ENCODE data around the gene ABCC4. TPM values are rescaled to one million over a fixed set of nuclear protein-coding genes. Genes with fewer than 3 reads are reported as not detected.

Gene ABCC4
- total RNA-seq, 4 donors from 2014 or later, result 5.1 to 51.2 (median 14.6) TPM

- no peaks in the 10 kb centered on the region for H3K36me3 ChIP-seq
- H3K9me3 ChIP-seq, result no peaks in the 10 kb centered on the region
- no peaks in the 10 kb centered on the region for H3K27me3 ChIP-seq
- 53% methylated on average over 9 of the region's 9 CpGs for WGBS
- TF ChIP-seq, protein P1, sequence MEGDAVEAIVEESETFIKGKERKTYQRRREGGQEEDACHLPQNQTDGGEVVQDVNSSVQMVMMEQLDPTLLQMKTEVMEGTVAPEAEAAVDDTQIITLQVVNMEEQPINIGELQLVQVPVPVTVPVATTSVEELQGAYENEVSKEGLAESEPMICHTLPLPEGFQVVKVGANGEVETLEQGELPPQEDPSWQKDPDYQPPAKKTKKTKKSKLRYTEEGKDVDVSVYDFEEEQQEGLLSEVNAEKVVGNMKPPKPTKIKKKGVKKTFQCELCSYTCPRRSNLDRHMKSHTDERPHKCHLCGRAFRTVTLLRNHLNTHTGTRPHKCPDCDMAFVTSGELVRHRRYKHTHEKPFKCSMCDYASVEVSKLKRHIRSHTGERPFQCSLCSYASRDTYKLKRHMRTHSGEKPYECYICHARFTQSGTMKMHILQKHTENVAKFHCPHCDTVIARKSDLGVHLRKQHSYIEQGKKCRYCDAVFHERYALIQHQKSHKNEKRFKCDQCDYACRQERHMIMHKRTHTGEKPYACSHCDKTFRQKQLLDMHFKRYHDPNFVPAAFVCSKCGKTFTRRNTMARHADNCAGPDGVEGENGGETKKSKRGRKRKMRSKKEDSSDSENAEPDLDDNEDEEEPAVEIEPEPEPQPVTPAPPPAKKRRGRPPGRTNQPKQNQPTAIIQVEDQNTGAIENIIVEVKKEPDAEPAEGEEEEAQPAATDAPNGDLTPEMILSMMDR (IDR thresholded peaks at IDR 0.05), result no peak
- TF ChIP-seq EP300 (IDR thresholded peaks at IDR 0.05) (no peak), POLR2AphosphoS5 (IDR thresholded peaks at IDR 0.05) (no peak), POLR2A (IDR thresholded peaks at IDR 0.05) (no peak)
- no peak for DNase-seq (ENCODE audit: low spot score in 2 of 2)
- no peak overlapping the region for H3K27ac ChIP-seq
- no peaks in the 10 kb centered on the region for H3K4me1 ChIP-seq
- H3K4me3 ChIP-seq, result no peak overlapping the region
Measured at GRCh38 chr13:94992036-94992960, 309.0 kb downstream of the ABCC4 start.

- Histone ChIP-seq H3K27ac (no peak overlapping the region), H3K27me3 (no peaks in the 10 kb centered on the region), H3K4me1 (no peaks in the 10 kb centered on the region), H3K4me3 (no peak overlapping the region), H3K9me3 (no peaks in the 10 kb centered on the region), H3K36me3 (no peaks in the 10 kb centered on the region)
- no peak for DNase-seq (ENCODE audit: low spot score in 2 of 2)
- WGBS, result 66% methylated on average over 3 of the region's 3 CpGs
- TF ChIP-seq POLR2A (IDR thresholded peaks at IDR 0.05) (no peak), EP300 (IDR thresholded peaks at IDR 0.05) (no peak)
- TF ChIP-seq, protein P1 (IDR thresholded peaks at IDR 0.05), result no peak
Measured at GRCh38 chr13:94988654-94989053, 312.6 kb downstream of the ABCC4 start.

DNA sequence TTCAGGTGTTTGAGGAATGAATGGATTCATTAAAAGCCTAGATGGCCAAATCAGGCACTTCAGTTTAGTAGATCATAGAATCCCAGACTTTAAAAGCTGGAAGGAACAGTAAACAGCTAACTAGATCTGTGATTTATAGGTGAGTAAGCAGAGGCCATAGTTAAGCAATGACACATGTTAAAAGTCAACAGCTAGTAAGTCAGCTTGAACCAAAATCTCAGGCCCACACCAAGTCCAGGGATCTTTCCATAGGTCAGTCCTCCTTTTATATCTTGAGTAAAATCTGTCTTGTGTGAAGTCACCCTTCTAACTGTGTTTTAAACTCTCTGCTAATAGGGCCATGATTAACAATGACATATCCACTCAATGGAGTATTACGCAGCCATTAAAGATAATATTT lies 313.4 kb downstream of the ABCC4 start:
- TF ChIP-seq POLR2A (IDR thresholded peaks at IDR 0.05) (no peak), EP300 (IDR thresholded peaks at IDR 0.05) (no peak), POLR2AphosphoS5 (IDR thresholded peaks at IDR 0.05) (no peak)
- TF ChIP-seq, protein P1 (IDR thresholded peaks at IDR 0.05), result no peak
- H3K27ac ChIP-seq, result no peak overlapping the region
- no peaks in the 10 kb centered on the region for H3K4me1 ChIP-seq
- no peaks in the 10 kb centered on the region for H3K36me3 ChIP-seq
- no peak overlapping the region for H3K4me3 ChIP-seq
- no peak for DNase-seq (ENCODE audit: low spot score in 2 of 2)
- H3K27me3 ChIP-seq, result no peaks in the 10 kb centered on the region
- WGBS, result 97% methylated on average over 1 of the region's 1 CpG
- no peaks in the 10 kb centered on the region for H3K9me3 ChIP-seq

DNA sequence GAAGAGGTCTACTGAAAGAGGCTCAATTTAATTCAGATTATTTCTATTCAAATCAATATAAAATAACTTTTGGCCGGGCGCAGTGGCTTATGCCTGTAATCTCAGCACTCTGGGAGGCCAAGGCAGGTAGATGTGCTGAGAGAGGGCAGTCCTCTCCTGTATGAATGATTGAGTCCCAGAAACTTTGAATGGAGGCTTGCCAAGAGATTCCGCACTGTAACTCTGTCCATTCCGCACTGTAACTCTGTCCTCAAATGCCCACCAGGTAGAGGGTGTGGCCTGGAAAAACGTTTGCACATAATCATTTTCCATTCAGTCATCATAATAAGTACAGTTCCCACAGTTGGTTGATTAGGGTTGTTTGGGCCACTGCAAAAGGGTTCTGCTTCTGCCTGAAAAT lies 314.2 kb downstream of the ABCC4 start:
- TF ChIP-seq, protein P1 (IDR thresholded peaks at IDR 0.05), result no peak
- TF ChIP-seq POLR2AphosphoS5 (IDR thresholded peaks at IDR 0.05) (no peak), POLR2A (IDR thresholded peaks at IDR 0.05) (no peak), EP300 (IDR thresholded peaks at IDR 0.05) (no peak)
- H3K4me1 ChIP-seq, result no peaks in the 10 kb centered on the region
- no peaks in the 10 kb centered on the region for H3K27me3 ChIP-seq
- no peaks in the 10 kb centered on the region for H3K36me3 ChIP-seq
- no peak overlapping the region for H3K4me3 ChIP-seq
- no peak for DNase-seq (ENCODE audit: low spot score in 2 of 2)
- WGBS, result 91% methylated on average over 5 of the region's 5 CpGs
- H3K9me3 ChIP-seq, result no peaks in the 10 kb centered on the region
- H3K27ac ChIP-seq, result no peak overlapping the region

DNA sequence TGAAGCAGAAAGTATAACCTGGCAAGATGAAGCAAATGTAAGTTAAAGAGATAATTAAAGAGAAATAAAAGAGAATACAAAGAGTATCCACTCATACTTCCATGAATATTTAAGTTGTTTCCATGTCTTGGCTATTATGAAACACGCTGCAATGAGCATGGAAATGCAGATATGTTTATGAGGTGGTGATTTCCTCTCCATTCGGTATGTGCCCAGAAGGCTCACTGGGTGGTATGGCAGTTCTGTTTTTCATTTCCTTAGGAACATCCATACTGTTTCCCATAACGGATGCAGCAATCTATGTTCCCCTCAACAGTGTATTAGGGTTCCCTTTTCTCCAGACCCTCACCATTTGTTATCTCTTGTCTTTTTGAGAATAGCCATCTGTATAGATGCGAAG lies 316.3 kb downstream of the ABCC4 start:
- no peaks in the 10 kb centered on the region for H3K4me1 ChIP-seq
- no peak overlapping the region for H3K4me3 ChIP-seq
- H3K27me3 ChIP-seq, result no peaks in the 10 kb centered on the region
- no peaks in the 10 kb centered on the region for H3K9me3 ChIP-seq
- TF ChIP-seq EP300 (IDR thresholded peaks at IDR 0.05) (no peak), POLR2A (IDR thresholded peaks at IDR 0.05) (no peak), POLR2AphosphoS5 (IDR thresholded peaks at IDR 0.05) (no peak)
- TF ChIP-seq, protein P1 (IDR thresholded peaks at IDR 0.05), result no peak
- WGBS, result 67% methylated on average over 4 of the region's 4 CpGs
- no peak overlapping the region for H3K27ac ChIP-seq
- no peak for DNase-seq (ENCODE audit: low spot score in 2 of 2)
- H3K36me3 ChIP-seq, result no peaks in the 10 kb centered on the region

Measured in suprapubic skin (tissue), 4 donors.